K562 (cell line): Measurements from ENCODE around the gene KIF12. TPM values are rescaled to one million over a fixed set of nuclear protein-coding genes. Genes with fewer than 3 reads are reported as not detected.

Experiments
- ATAC-seq: fragments of 200-7000 bp; cut with Tn5 transposase; 3 replicates; pipeline ENCODE4 v1.9.1; 2020; ENCODE audit warnings: moderate library complexity
- BruUV-seq: library from RNA; stranded (reverse); fragments of 400-500 nt; replicated peaks from 2 replicates; lab custom pipeline; 2021; lab: Mats Ljungman, UMichigan
- CTCF ChIA-PET: fragments of 300-600 bp; formaldehyde crosslinking; extraction: SDS; loops from one replicate; lab custom pipeline; 2021; ENCODE audit warnings: low intra/inter-chr PET ratio; lab: Yijun Ruan, JAX
- POLR2A ChIA-PET: fragments of 300-600, 350-650 bp; sonication (Branson Sonifier 250); formaldehyde crosslinking; extraction: SDS; loops from one replicate; lab custom pipeline; 2021; ENCODE audit warnings: antibody characterized with exemption, inconsistent platforms; lab: Yijun Ruan, JAX
- DNase-seq, 4 experiments: peaks; one replicate each; pipeline versions ENCODE4 v3.0.0 to v3.0.0-alpha.2; 2011 to 2018; ENCODE audit warnings: low spot score in 3 of 4, mixed read lengths in 3 of 4; ENCODE audit errors: extremely low read depth in 1 of 4
- FAIRE-seq: peaks from 2 replicates; lab custom pipeline; 2011; peaks lifted over from hg19 to GRCh38; lab: Jason Lieb, UNC
- H2AFZ ChIP-seq: 2 replicates; pipeline ENCODE4 v1.6.0; 2011; ENCODE audit warnings: low read depth, low read length, control low read depth, inconsistent platforms
- H3K27ac ChIP-seq: fragments of 200-600 bp; 3 replicates; pipeline ENCODE4 v1.8.0; 2011; ENCODE audit warnings: low read depth, mild to moderate bottlenecking, control low read depth, inconsistent platforms, low read length, moderate library complexity, mixed read lengths; ENCODE audit errors: extremely low read depth
- H3K27me3 ChIP-seq, 2 experiments: fragments of 300-600 bp in 1 of 2; 2 replicates in 1 of 2; 3 replicates in 1 of 2; pipeline versions ENCODE4 v1.6.0 to v1.8.0; 2011; ENCODE audit warnings: inconsistent platforms in 2 of 2, low read length in 2 of 2, mild to moderate bottlenecking in 1 of 2, mixed read lengths in 1 of 2, moderate library complexity in 1 of 2; ENCODE audit not compliant: control insufficient read depth in 2 of 2, insufficient read depth in 2 of 2
- H3K36me3 ChIP-seq: fragments of 300-600 bp; 3 replicates; pipeline ENCODE4 v1.8.0; 2011; ENCODE audit warnings: mild to moderate bottlenecking, low read length, inconsistent platforms; ENCODE audit not compliant: control insufficient read depth, insufficient read depth
- H3K4me1 ChIP-seq, 2 experiments: fragments of 200-600 bp in 1 of 2; replicated peaks in 1 of 2; 2 replicates in 1 of 2; 3 replicates in 1 of 2; pipeline versions ENCODE4 v1.5.1 to v1.8.0; 2011; ENCODE audit warnings: inconsistent platforms in 2 of 2, low read length in 2 of 2, mild to moderate bottlenecking in 1 of 2, mixed read lengths in 1 of 2, moderate library complexity in 1 of 2; ENCODE audit not compliant: control insufficient read depth in 2 of 2, insufficient read depth in 2 of 2
- H3K4me2 ChIP-seq: 2 replicates; pipeline ENCODE4 v1.6.1; 2011; ENCODE audit warnings: low read length, control low read depth, inconsistent platforms, mixed read lengths; ENCODE audit not compliant: insufficient read depth
- H3K4me3 ChIP-seq: fragments of 200-600 bp; sonication (generic), shearing (Covaris generic); 2 replicates; pipeline ENCODE4 v1.5.1; 2016; ENCODE audit warnings: control low read depth, inconsistent platforms
- H3K79me2 ChIP-seq: fragments of 200-600 bp; 3 replicates; pipeline ENCODE4 v1.8.0; 2011; ENCODE audit warnings: low read length, inconsistent platforms; ENCODE audit not compliant: control insufficient read depth, insufficient read depth
- H3K9ac ChIP-seq, 2 experiments: 2 replicates each; pipeline versions ENCODE4 v1.6.0 to v1.6.1; 2011; ENCODE audit warnings: low read depth in 2 of 2, low read length in 2 of 2, control low read depth in 1 of 2, inconsistent platforms in 1 of 2, mild to moderate bottlenecking in 1 of 2, mixed read lengths in 1 of 2; ENCODE audit not compliant: insufficient read depth in 1 of 2
- H3K9me1 ChIP-seq: one replicate; pipeline ENCODE4 v1.6.0; 2011; ENCODE audit warnings: inconsistent platforms, mild to moderate bottlenecking, low read length, moderate library complexity; ENCODE audit not compliant: control insufficient read depth, insufficient read depth
- H3K9me3 ChIP-seq: replicated peaks from 2 replicates; pipeline ENCODE4 v1.5.1; 2011; ENCODE audit warnings: low read depth, low read length, inconsistent platforms; ENCODE audit not compliant: control insufficient read depth, insufficient read depth
- H4K20me1 ChIP-seq: replicated peaks from 2 replicates; pipeline ENCODE4 v1.6.1; 2011; ENCODE audit warnings: low read length, inconsistent platforms, mixed read lengths; ENCODE audit not compliant: control insufficient read depth, insufficient read depth
- CBX3 ChIP-seq, 2 experiments: IDR thresholded peaks; 1 replicate in 1 of 2; 2 replicates in 1 of 2; pipeline ENCODE4 v1.6.1; 2012; ENCODE audit warnings: inconsistent platforms in 2 of 2, low read length in 2 of 2, borderline replicate concordance in 1 of 2, control low read depth in 1 of 2
- ETV1 ChIP-seq: fragments of 450-650 bp; conservative IDR thresholded peaks from 2 replicates; pipeline ENCODE4 v1.6.1; 2016; ENCODE audit warnings: missing genetic modification characterization, control low read depth, low read depth, missing compliant biosample characterization
- FUS ChIP-seq: fragments of 200-400 bp; formaldehyde crosslinking; optimal IDR thresholded peaks from 2 replicates; pipeline ENCODE3; 2017; ENCODE audit warnings: low read depth, low read length
- KDM4B ChIP-seq, 2 experiments: fragments of 450-650 bp in 1 of 2; sonication (generic) in 1 of 2; IDR thresholded peaks; 2 replicates each; pipeline ENCODE4 v1.6.1; 2016 to 2017; ENCODE audit warnings: borderline replicate concordance in 2 of 2, antibody characterized with exemption in 1 of 2, low read depth in 1 of 2, mild to moderate bottlenecking in 1 of 2
- NELFE ChIP-seq: IDR thresholded peaks from 2 replicates; pipeline ENCODE4 v1.6.1; 2011; ENCODE audit warnings: mild to moderate bottlenecking; ENCODE audit not compliant: insufficient read depth, insufficient read length
- SIX5 ChIP-seq, 2 experiments: IDR thresholded peaks; 2 replicates each; pipeline ENCODE4 v1.6.1; 2011; ENCODE audit warnings: low read length in 2 of 2, borderline replicate concordance in 1 of 2, low read depth in 1 of 2, mild to moderate bottlenecking in 1 of 2, moderate library complexity in 1 of 2; ENCODE audit not compliant: insufficient read depth in 1 of 2
- VEZF1 ChIP-seq: fragments of 200-800 bp; sonication (Bioruptor generic); IDR thresholded peaks from 2 replicates; pipeline ENCODE4 v1.6.1; 2017; ENCODE audit warnings: missing genetic modification characterization, missing compliant biosample characterization
- ZNF764 ChIP-seq: fragments of 250-450 bp; sonication (Bioruptor Pico); IDR thresholded peaks from 2 replicates; pipeline ENCODE4 v1.4.0; 2020; ENCODE audit warnings: low read depth, mild to moderate bottlenecking, moderate library complexity
- ZSCAN32 ChIP-seq: fragments of 450-650 bp; formaldehyde crosslinking; IDR thresholded peaks from 2 replicates; pipeline ENCODE4 v1.4.0; 2020; ENCODE audit warnings: mild to moderate bottlenecking, moderate library complexity
- WGBS: fragments of 100-300 bp; shearing (Covaris generic); methylation state at CpG from one replicate; pipeline ENCODE4 v1.1.6; 2016; ENCODE audit warnings: low coverage, mixed read lengths; ENCODE audit not compliant: insufficient coverage; ENCODE audit errors: missing lambda C conversion rate; 5-methylcytosine and 5-hydroxymethylcytosine counted together
- in situ Hi-C: fragments of 300-500 bp; cut with MboI; formaldehyde crosslinking; loops from 4 replicates; pipeline ENCODE4 v1.15.0; 2018; ENCODE audit warnings: inconsistent platforms, mixed read lengths
- intact Hi-C: fragments of 100-400 bp; cut with micrococcal nuclease; formaldehyde crosslinking; loops from 2 replicates; pipeline ENCODE4 v1.14.2; 2022
- polyA plus RNA-seq, 8 experiments: library from polyadenylated mRNA; depleted of rRNA in 4 of 8; stranded (reverse) in 5 of 8; unstranded in 3 of 8; fragments of >200 nt; fragmentation: Nextera tagmentation in 2 of 8; fragmentation: Illumina TruSeq in 1 of 8; extraction: Ambion mirVana in 2 of 8; extraction: Trizol in 1 of 8; gene quantifications; 2 replicates each; pipeline versions ENCODE4 v1.2.1 to v1.2.3, GENCODE V29; 2011 to 2014; ENCODE audit warnings: inconsistent platforms in 1 of 8, missing spikeins in 1 of 8
- total RNA-seq, 7 experiments: library from RNA; depleted of rRNA in 6 of 7; stranded (reverse); fragments of >200 nt in 6 of 7; fragmentation: Illumina TruSeq in 2 of 7; extraction: Trizol in 2 of 7; gene quantifications; 2 replicates each; pipeline versions ENCODE4 v1.2.1 to v1.2.3, GENCODE V29; 2011 to 2021; ENCODE audit warnings: low replicate concordance in 1 of 7
- TF ChIP-seq, protein P1 (sequence below): fragments of 250-450 bp; sonication (Bioruptor Pico); IDR thresholded peaks from 2 replicates; pipeline ENCODE4 v1.5.0; 2021
- TF ChIP-seq, protein P2 (sequence below): fragments of 250-450 bp; sonication (Bioruptor Pico); IDR thresholded peaks from 2 replicates; pipeline ENCODE4 v1.8.0; 2022; ENCODE audit warnings: moderate library complexity, mild to moderate bottlenecking, inconsistent platforms

Gene KIF12
- total and polyA plus RNA-seq, 9 of the 15 experiments (the other 6 are each of a cell fraction or from before 2014, with no cell fraction given): not detected

- in situ Hi-C loops (loop anchor here (10.0 kb wide), 1 partner anchor 195 kb away; no protein-coding TSS in a partner anchor), intact Hi-C loops (no loop called here)
- ChIA-PET CTCF (no interaction called here), POLR2A (no interaction called here)
- Histone ChIP-seq H2AFZ (no peak overlapping the region), H3K9ac (no peak overlapping the region), H3K9me3 (no peaks in the 10 kb centered on the region), H3K4me3 (no peak overlapping the region), H3K27ac (no peak overlapping the region), H3K4me2 (no peak overlapping the region), H3K79me2 (no peaks in the 10 kb centered on the region), H4K20me1 (no peaks in the 10 kb centered on the region), H3K4me1 (no peaks in the 10 kb centered on the region), H3K36me3 (no peaks in the 10 kb centered on the region), H3K27me3 (peaks cover 4 to 36% of the 10 kb centered on the region in 2 experiments; a peak in 3 of 5 replicates), H3K9me1 (no peaks in the 10 kb centered on the region)
- no peak for TF ChIP-seq CBX3 (IDR thresholded peaks at IDR 0.05; ENCODE audit: borderline replicate concordance in 1 of 2, low read length in 2 of 2)
- no peak for TF ChIP-seq SIX5 (IDR thresholded peaks at IDR 0.05; ENCODE audit: borderline replicate concordance in 1 of 2, insufficient read depth in 1 of 2, low read depth in 1 of 2, low read length in 2 of 2)
- TF ChIP-seq, protein P1, sequence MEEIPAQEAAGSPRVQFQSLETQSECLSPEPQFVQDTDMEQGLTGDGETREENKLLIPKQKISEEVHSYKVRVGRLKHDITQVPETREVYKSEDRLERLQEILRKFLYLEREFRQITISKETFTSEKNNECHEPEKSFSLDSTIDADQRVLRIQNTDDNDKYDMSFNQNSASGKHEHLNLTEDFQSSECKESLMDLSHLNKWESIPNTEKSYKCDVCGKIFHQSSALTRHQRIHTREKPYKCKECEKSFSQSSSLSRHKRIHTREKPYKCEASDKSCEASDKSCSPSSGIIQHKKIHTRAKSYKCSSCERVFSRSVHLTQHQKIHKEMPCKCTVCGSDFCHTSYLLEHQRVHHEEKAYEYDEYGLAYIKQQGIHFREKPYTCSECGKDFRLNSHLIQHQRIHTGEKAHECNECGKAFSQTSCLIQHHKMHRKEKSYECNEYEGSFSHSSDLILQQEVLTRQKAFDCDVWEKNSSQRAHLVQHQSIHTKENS (CRISPR knock-in tag): no peak
- TF ChIP-seq KDM4B (IDR thresholded peaks at IDR 0.05; ENCODE audit: borderline replicate concordance in 2 of 2, low read depth in 1 of 2): no peak
- TF ChIP-seq FUS: no peak
- TF ChIP-seq VEZF1 (CRISPR knock-in tag): no peak
- TF ChIP-seq ETV1 (tag): no peak
- no peak for TF ChIP-seq ZNF764 (CRISPR knock-in tag)
- TF ChIP-seq, protein P2, sequence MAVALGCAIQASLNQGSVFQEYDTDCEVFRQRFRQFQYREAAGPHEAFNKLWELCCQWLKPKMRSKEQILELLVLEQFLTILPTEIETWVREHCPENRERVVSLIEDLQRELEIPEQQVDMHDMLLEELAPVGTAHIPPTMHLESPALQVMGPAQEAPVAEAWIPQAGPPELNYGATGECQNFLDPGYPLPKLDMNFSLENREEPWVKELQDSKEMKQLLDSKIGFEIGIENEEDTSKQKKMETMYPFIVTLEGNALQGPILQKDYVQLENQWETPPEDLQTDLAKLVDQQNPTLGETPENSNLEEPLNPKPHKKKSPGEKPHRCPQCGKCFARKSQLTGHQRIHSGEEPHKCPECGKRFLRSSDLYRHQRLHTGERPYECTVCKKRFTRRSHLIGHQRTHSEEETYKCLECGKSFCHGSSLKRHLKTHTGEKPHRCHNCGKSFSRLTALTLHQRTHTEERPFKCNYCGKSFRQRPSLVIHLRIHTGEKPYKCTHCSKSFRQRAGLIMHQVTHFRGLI (CRISPR knock-in tag): no peak
- TF ChIP-seq ZSCAN32: no peak
- no peak for TF ChIP-seq NELFE
- 0% methylated on average over 3 of the region's 4 CpGs for WGBS
- no peak for DNase-seq
- no peak for FAIRE-seq
- ATAC-seq: no peak
- BruUV-seq: no TSS peak
Observed at GRCh38 chr9:114089206-114089840, 9.8 kb downstream of the KIF12 start.
